Mucosa of descending colon (tissue), 3 donors: ENCODE data around the gene MRPL11. TPM values are rescaled to one million over a fixed set of nuclear protein-coding genes. Genes with fewer than 3 reads are reported as not detected.

Source experiments
- ATAC-seq: fragments of 200-7000 bp; cut with Tn5 transposase; one replicate; pipeline ENCODE4 v1.9.1; 2020; ENCODE audit warnings: mild to moderate bottlenecking, moderate library complexity
- DNase-seq, 3 donors: peaks; one replicate each; pipeline ENCODE4 v3.0.0-alpha.2; 2020
- H3K36me3 ChIP-seq: fragments of 200-600 bp; one replicate; pipeline ENCODE4 v1.8.0; 2021; ENCODE audit warnings: low read depth, mild to moderate bottlenecking
- H3K4me1 ChIP-seq: fragments of 200-600 bp; one replicate; pipeline ENCODE4 v1.8.0; 2021; ENCODE audit warnings: low read depth, mild to moderate bottlenecking
- H3K4me3 ChIP-seq: fragments of 200-600 bp; one replicate; pipeline ENCODE4 v1.8.0; 2021; ENCODE audit warnings: mild to moderate bottlenecking
- H3K9me3 ChIP-seq: fragments of 200-600 bp; one replicate; pipeline ENCODE4 v1.8.0; 2021; ENCODE audit warnings: mild to moderate bottlenecking
- CTCF ChIP-seq: fragments of 200-600 bp; IDR thresholded peaks from one replicate; pipeline ENCODE4 v1.8.0; 2022; ENCODE audit warnings: antibody characterized with exemption, mild to moderate bottlenecking
- intact Hi-C, 2 donors: fragments of 100-400 bp; cut with DNase I in 1 of 2; cut with micrococcal nuclease in 1 of 2; formaldehyde crosslinking; loops; one replicate each; pipeline versions ENCODE4 v1.11.0 to v1.11.1; 2022; cut with DNase I, micrococcal nuclease
- total RNA-seq, 3 donors: library from RNA; stranded (reverse); fragmentation: NEBNext Ultra II Directional in 2 of 3; extraction: Animal tissue kit (Norgen Biotek cat#: 25700) in 2 of 3; gene quantifications; one replicate each; pipeline versions ENCODE4 v1.2.1 to v1.2.4, GENCODE V29; 2021 to 2023
- donor health status: DM: no; HTN: no; CAD: no; lungs with moderate emphysema.
- donor health status: DM: no; HTN: no; CAD: no.
- donor health status: DM: no; HTN: yes; CAD: no.

Gene MRPL11
- total RNA-seq, 3 donors from 2014 or later: 43.7 to 64.9 (median 46.6) TPM

- no peaks in the 10 kb centered on the region for H3K36me3 ChIP-seq
Observed at GRCh38 chr11:66473608-66474515, 35.2 kb upstream of the MRPL11 start.

GRCh38 chr11:66473167-66473566 is 34.5 kb upstream of the MRPL11 start:
- Histone ChIP-seq H3K36me3 (no peaks in the 10 kb centered on the region), H3K4me3 (no peak overlapping the region), H3K9me3 (no peaks in the 10 kb centered on the region), H3K4me1 (no peaks in the 10 kb centered on the region)
- DNase-seq (no peak), ATAC-seq (no peak)
- no peak for TF ChIP-seq CTCF
- intact Hi-C loops: no loop called here

More at GRCh38 chr11:66473608-66474515, 35.2 kb upstream of the MRPL11 start:
- Histone ChIP-seq H3K9me3 (no peaks in the 10 kb centered on the region), H3K4me3 (no peak overlapping the region), H3K4me1 (no peaks in the 10 kb centered on the region)
- intact Hi-C loops: no loop called here
- DNase-seq: no peak
- no peak for TF ChIP-seq CTCF
- ATAC-seq: no peak

- DNase-seq (no peak), ATAC-seq (no peak)
- Histone ChIP-seq H3K4me3 (no peak overlapping the region), H3K4me1 (peaks cover 8% of the 10 kb centered on the region), H3K36me3 (no peaks in the 10 kb centered on the region), H3K9me3 (no peaks in the 10 kb centered on the region)
- no peak for TF ChIP-seq CTCF
- intact Hi-C loops: no loop called here
Observed at GRCh38 chr11:66472054-66472453, 33.4 kb upstream of the MRPL11 start.

GRCh38 chr11:66471142-66471541 is 32.5 kb upstream of the MRPL11 start:
- intact Hi-C loops: no loop called here
- TF ChIP-seq CTCF: no peak
- DNase-seq: no peak
- no peak overlapping the region for H3K4me3 ChIP-seq
- H3K4me1 ChIP-seq: peaks cover 8% of the 10 kb centered on the region
- H3K36me3 ChIP-seq: no peaks in the 10 kb centered on the region
- H3K9me3 ChIP-seq: no peaks in the 10 kb centered on the region
- ATAC-seq: no peak

- ATAC-seq (no peak), DNase-seq (no peak)
- intact Hi-C loops: no loop called here
- no peaks in the 10 kb centered on the region for H3K9me3 ChIP-seq
- TF ChIP-seq CTCF: no peak
- no peak overlapping the region for H3K4me3 ChIP-seq
- no peaks in the 10 kb centered on the region for H3K36me3 ChIP-seq
- H3K4me1 ChIP-seq: peaks cover 8% of the 10 kb centered on the region
Observed at GRCh38 chr11:66470015-66470414, 31.4 kb upstream of the MRPL11 start.
